ENCODE data around the gene SPAG6. TPM values are rescaled to one million over a fixed set of nuclear protein-coding genes. Genes with fewer than 3 reads are reported as not detected.
"Not testable (repeated sequence)": the region's sequence is repeated elsewhere in the genome, so short reads cannot be mapped to it uniquely, and the experiment has no call there.

Gene SPAG6
- total RNA-seq, 1 donor from 2014 or later = not detected

- DNase-seq = no peak
These were observed 29.3 kb downstream of the SPAG6 start for GRCh38 chr10:22374489-22375126.

DNA sequence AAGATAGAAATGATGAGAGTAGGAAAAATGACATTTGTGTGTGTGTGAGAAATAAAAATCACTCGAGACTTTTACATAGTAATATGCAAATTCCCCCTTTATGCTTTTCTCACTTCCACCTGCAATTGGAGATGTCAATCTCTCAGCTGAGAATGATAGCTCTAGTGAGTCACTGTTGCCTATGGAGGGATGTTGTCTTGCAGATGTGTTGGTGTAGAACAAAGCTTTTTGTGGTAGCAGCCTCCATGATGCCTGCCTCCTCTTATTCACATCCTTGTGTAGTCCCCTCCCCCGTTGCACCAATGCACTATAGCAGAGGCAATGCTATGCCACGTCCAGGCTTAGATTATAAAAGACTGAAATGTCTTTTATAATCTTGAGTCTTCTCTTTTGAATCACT is 33.8 kb downstream of the SPAG6 start:
- DNase-seq = no peak

DNA sequence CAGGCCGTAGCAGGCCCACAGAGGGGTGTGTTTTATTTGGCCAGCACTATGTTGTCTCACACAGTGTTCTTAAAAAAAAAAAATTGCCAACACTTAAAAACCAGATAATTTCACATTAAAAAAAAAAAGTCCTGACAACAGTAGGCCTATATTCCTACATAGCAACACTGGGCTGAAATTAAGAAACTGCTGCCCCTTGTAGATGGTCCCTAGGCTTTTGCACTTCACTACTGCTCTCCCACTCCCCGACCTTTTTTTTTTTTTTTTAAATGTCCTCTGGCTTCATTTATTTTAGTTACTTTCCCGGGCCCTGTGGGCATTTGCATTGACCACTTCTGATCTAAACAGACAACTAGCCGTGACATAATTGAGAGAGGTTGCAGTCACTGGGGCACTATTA is 36.0 kb downstream of the SPAG6 start:
- no peak for DNase-seq

- no peak for DNase-seq
These were observed 41.2 kb downstream of the SPAG6 start for GRCh38 chr10:22386503-22386902.

- DNase-seq = no peak
These were observed 44.7 kb downstream of the SPAG6 start for GRCh38 chr10:22389856-22390589.

DNA sequence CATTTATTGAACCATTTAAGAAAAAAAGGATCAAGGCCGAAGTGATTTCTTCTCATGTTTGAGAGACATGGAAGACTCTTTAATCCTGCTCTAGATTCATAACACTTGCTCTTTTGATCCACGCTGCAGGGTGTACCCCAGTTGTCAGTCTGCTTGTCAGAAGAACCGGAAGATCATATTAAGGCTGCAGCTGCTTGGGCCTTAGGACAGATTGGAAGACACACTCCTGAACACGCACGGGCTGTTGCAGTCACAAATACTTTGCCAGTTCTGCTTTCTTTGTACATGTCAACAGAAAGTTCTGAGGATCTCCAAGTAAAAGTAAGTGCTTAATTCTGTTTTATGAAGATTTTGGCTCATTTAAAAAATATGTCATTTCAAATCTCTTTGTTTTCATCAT is 46.3 kb downstream of the SPAG6 start:
- no peak for DNase-seq

DNA sequence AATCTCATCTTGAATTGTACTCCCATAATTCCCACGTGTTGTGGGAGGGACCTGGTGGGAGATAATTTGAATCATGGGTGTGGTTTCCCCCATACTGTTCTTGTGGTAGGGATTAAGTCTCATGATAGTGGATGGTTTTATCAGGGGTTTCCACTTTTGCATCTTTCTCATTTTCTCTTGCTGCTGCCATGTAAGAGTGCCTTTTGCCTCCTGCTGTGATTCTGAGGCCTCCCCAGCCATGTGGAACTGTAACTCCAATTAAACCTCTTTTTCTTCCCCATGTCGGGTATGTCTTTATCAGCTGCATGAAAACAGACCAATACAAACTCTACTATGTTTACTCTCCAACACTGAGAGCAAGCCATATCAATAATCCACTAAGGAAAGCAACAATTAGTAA is 50.9 kb downstream of the SPAG6 start:
- DNase-seq = not testable (repeated sequence)

- not testable (repeated sequence) for DNase-seq
These were observed 61.6 kb downstream of the SPAG6 start for GRCh38 chr10:22406916-22407315.

GRCh38 chr10:22410394-22410793 is 65.1 kb downstream of the SPAG6 start:
- no peak for DNase-seq

DNA sequence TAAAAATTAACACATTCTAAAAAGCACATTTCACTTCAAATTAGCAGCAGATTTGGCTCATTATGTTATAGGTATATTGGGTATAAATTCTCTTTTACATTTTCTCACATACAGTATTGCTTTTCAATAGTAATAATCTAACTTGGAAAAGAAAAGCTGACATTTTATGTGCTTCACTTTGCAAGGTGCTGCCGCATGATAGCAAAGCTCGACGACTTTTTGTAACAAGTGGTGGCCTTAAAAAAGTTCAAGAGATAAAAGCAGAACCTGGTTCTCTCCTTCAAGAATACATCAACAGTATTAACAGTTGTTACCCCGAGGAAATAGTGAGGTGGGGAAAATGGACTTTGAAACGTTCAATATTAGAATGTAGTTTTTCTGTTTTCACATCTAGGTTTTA is 65.5 kb downstream of the SPAG6 start:
- no peak for DNase-seq

DNA sequence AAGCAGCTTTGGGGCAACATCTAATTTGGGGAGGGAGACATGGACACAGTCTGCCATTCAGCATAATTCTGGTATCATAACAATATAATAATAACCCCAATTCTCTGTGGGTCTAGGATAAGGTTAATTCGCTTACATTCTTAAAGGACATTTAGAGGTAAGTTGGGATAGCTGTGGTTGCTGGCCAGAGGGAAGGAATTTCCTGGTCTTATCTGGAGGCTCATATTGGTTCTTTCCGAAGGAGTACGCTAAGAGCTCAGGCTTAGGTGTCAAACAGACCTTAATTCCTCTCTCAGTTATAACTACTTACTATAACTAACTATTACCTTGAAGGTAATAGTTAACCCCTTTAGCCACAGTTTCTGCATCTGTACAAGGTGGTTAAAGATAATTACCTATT is 68.8 kb downstream of the SPAG6 start:
- DNase-seq = no peak

DNA sequence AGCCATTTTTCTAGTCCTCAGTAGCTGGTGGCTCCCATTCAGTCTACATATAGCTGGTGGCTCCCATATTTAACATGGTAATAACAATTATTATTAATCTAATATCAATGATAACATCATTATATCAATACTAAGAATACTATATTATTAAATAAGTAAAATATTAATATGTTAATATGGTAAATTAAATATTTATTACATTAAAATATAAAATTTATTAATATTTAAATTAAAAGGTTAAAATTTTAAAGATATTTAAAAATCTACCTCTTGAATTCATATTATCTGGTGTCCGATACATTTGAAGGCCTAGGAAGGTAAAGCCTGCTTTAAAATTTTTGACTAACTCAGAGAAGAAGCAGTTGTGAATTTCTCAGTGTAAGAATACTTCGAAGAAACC is 69.8 kb downstream of the SPAG6 start:
- DNase-seq = no peak

DNA sequence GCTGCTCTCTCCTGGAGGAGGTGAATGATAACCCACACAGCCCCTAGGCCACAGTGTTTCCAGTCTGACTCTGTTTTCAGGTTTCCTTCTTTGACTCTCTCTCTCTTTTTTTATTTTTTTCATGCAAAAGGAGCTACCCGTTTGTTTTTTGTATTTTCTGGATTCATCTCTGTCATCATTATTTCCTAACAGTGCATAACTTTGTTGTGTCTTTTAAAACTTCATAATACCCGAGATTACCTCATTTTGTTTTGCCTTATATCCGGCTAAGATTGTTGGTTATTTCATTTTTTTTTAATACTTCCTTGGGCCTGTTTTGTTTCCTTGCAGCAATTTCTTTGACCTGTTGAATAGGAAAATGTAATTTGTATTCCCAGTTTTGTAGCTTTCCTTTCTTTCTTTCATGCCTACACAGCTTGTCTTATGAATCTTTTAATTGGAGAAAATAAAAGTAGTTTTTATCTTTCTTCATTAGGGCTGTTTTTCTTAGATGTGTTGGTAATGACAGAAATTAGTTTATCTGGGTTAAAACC is 72.5 kb downstream of the SPAG6 start:
- no peak for DNase-seq

DNA sequence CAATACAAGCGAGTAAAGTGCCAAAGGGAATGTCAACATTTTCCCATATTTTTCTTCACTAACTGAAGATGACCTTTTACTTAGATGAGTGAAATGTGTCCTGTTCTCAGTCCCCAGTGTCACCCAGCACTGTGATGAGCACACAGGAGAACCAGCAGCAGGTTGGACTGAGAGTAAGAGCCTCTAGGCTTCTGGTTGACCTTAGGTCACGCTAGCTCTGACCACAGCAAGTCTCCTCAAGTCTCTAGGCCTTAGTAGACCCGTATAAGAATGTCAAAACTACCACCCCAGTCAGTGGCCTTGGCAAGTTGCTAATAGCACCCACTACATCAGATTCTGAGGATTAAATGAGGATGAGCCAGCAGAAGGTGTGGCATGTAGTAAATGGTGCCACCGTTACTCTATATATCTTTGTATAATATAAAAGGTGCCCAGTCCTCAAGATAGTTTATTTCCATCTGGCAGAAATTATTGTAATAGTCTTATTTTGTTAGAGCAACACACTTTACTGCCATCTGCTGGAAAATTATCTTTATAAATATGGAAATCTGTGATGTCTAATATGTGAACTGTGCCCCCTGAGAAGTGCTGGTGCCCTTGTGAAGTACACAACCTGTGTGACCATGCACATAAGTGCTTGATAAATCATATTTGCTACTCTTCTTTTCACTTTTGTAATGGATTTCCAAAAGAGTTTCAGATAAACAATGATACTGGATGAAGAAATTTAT is 75.7 kb downstream of the SPAG6 start:
- no peak for DNase-seq

DNA sequence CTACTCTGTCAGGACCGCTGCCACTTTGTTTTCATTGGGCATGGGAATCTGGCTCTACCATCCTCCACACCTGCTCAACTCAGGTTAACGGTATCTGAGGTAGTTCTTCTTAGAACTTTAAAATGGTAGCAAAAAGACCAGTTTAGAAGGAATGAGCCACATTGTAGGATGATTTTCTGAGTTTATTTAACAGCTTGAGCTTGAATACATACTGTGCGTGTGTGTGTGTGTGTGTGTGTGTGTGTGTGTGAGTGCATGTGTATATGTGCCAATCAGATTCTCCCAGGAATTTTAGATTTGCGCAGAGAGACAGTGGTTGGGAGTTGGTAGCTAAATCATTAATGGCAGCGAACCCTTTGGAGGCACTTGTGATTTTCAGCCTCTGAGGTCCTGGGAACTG is 81.4 kb downstream of the SPAG6 start:
- DNase-seq = no peak

DNA sequence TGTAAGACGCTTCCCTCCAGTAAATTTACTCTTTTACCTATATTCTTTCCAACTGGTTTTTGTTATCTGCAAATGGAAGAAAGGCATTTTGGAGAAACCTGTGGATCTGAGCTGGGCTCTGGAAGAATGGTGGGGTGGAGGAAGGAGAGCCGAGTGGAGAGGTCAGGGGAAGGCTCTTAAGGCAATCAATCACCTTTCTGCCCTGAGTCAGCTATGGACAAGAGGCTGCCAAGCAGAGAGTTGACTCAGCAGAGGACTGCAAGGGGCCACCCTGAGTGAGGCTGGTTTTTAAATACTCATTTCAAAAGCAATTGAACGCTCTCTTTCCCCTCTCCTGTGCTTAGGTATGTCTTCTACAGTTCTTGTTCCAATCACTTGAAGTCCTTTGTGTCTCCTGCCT is 81.8 kb downstream of the SPAG6 start:
- DNase-seq = no peak

GRCh38 chr10:22427890-22428571 is 82.7 kb downstream of the SPAG6 start:
- DNase-seq = peak; percentile 96

GRCh38 chr10:22429146-22429545 is 83.8 kb downstream of the SPAG6 start:
- DNase-seq = no peak

DNA sequence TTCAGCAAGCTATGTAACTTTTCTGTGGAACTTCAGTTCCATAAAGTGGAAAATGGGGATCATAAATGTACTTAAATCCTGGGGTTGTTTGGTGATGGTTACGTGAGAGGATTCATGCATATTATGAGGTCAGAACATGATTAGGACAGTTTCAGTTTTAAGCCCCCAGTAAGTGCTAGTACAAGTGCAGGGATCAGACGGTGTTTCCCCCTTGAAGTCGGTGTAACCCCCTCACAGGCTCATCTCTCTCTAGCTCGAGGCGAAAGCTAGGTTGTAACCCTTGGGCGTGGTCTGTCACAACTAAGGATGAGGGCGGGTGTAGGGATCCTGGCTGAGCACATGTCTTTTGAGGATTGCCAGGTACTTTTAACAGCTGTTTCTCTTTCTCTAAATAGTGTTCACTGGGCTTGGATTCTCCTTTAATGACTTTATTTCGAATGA is 84.7 kb downstream of the SPAG6 start:
- no peak for DNase-seq

GRCh38 chr10:22433875-22434274 is 88.6 kb downstream of the SPAG6 start:
- DNase-seq = peak; percentile 38

DNA sequence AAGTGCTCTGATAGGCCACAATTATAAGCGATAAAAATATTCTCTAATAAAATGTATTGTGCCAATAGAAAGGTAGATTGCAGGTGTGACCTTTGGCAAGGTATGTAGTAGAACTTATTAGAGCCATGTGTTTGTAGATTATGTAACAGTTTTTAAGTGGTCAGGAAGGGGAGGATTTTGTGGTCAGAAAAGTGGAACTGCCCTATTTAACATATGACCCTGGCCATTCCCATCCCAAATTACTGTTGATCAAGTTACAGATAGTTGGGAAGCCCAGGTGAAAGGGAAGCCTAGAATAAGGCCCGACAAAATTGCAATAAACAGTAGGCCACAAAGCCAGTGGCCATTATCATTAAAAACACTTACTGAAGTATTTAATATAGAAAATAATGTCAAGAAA is 89.2 kb downstream of the SPAG6 start:
- no peak for DNase-seq

- DNase-seq = no peak
These were observed 90.4 kb downstream of the SPAG6 start for GRCh38 chr10:22435650-22436049.

GRCh38 chr10:22436526-22436892 is 91.2 kb downstream of the SPAG6 start:
- DNase-seq = no peak

Data from skin of body (tissue), 2 donors.